H1 (cell line): ENCODE results near the gene PLPPR3. TPM values are rescaled to one million over a fixed set of nuclear protein-coding genes. Genes with fewer than 3 reads are reported as not detected.

Source experiments
- JUN ChIP-seq: IDR thresholded peaks from 2 replicates; pipeline ENCODE4 v1.6.1; 2011; ENCODE audit warnings: low read depth, mild to moderate bottlenecking, improper control_type of control experiment, low read length
- polyA plus RNA-seq, 7 experiments: library from polyadenylated mRNA; depleted of rRNA in 3 of 7; stranded (reverse) in 5 of 7; unstranded in 2 of 7; fragments of >200 nt in 5 of 7; fragments of 200-250 nt in 2 of 7; gene quantifications; 1 replicate in 5 of 7; 2 replicates in 1 of 7; 4 replicates in 1 of 7; pipeline versions ENCODE4 v1.2.1 to v1.2.3, GENCODE V29; 2011 to 2013; ENCODE audit warnings: missing spikeins in 2 of 7, mixed read lengths in 2 of 7
- total RNA-seq: library from RNA; stranded (reverse); fragmentation: NEBNext Ultra II Directional; extraction: Animal tissue kit (Norgen Biotek cat#: 25700); gene quantifications from 2 replicates; pipeline ENCODE4 v1.2.1, GENCODE V29; 2021

Gene PLPPR3
- total and polyA plus RNA-seq, 2 of the 8 experiments (the other 6 are each of a cell fraction or from before 2014, with no cell fraction given) = 71.7 to 76.4 TPM

- TF ChIP-seq JUN = no peak
These were observed 24.8 kb downstream of the PLPPR3 start, which contains the start of gene PTBP1 (continued) for GRCh38 chr19:796692-797527.
